Mesothelial cell of epicardium (in vitro differentiated cells): ENCODE results near the gene DAAM1. TPM values are rescaled to one million over a fixed set of nuclear protein-coding genes. Genes with fewer than 3 reads are reported as not detected.
A peak's percentile ranks its signal among the peaks of the same experiment; 100 is the strongest.

Source experiments
- DNase-seq, 2 experiments: peaks; one replicate each; pipeline ENCODE4 v3.0.0; 2021; ENCODE audit warnings: low spot score in 2 of 2; ENCODE audit not compliant: unreplicated experiment in 2 of 2
- H3K27ac Mint-ChIP-seq: 2 replicates; pipeline ENCODE4 v1.8.0; 2021; ENCODE audit warnings: mixed read lengths
- H3K27me3 Mint-ChIP-seq: 2 replicates; pipeline ENCODE4 v1.8.0; 2021; ENCODE audit warnings: low read depth, mixed read lengths
- H3K36me3 Mint-ChIP-seq: 2 replicates; pipeline ENCODE4 v1.8.0; 2021; ENCODE audit warnings: mixed read lengths
- H3K4me1 Mint-ChIP-seq: 2 replicates; pipeline ENCODE4 v1.8.0; 2021; ENCODE audit warnings: mixed read lengths
- H3K4me3 Mint-ChIP-seq: 2 replicates; pipeline ENCODE4 v1.8.0; 2021; ENCODE audit warnings: mild to moderate bottlenecking, moderate library complexity, mixed read lengths
- H3K9me3 Mint-ChIP-seq: 2 replicates; pipeline ENCODE4 v1.8.0; 2021; ENCODE audit warnings: mixed read lengths
- CTCF ChIP-seq: fragments of 200-600 bp; sonication (generic); IDR thresholded peaks from one replicate; pipeline ENCODE4 v1.5.0; 2021; ENCODE audit warnings: antibody characterized with exemption; ENCODE audit not compliant: unreplicated experiment
- total RNA-seq: library from RNA; stranded (reverse); gene quantifications from 3 replicates; pipeline ENCODE4 v1.2.1, GENCODE V29; 2021

Gene DAAM1
- total RNA-seq, 1 donor from 2014 or later = 44.2 TPM

GRCh38 chr14:59344691-59345455 is 156.4 kb downstream of the DAAM1 start:
- no peaks in the 10 kb centered on the region for H3K9me3 Mint-ChIP-seq
- H3K4me1 Mint-ChIP-seq = peaks cover 52% of the 10 kb centered on the region
- H3K27ac Mint-ChIP-seq = no peak overlapping the region
- no peak for TF ChIP-seq CTCF
- no peak overlapping the region for H3K4me3 Mint-ChIP-seq
- H3K36me3 Mint-ChIP-seq = peaks cover 16% of the 10 kb centered on the region
- DNase-seq = no peak
- H3K27me3 Mint-ChIP-seq = no peaks in the 10 kb centered on the region

- DNase-seq = no peak
- no peak overlapping the region for H3K27ac Mint-ChIP-seq
- H3K27me3 Mint-ChIP-seq = no peaks in the 10 kb centered on the region
These were observed 157.9 kb downstream of the DAAM1 start for GRCh38 chr14:59346329-59346728.

GRCh38 chr14:59346796-59347510 is 158.5 kb downstream of the DAAM1 start:
- H3K36me3 Mint-ChIP-seq = peaks cover 9% of the 10 kb centered on the region
- H3K27me3 Mint-ChIP-seq = no peaks in the 10 kb centered on the region
- H3K27ac Mint-ChIP-seq = peak overlapping the region; percentile 27
- no peak overlapping the region for H3K4me3 Mint-ChIP-seq
- TF ChIP-seq CTCF = no peak
- DNase-seq = no peak
- H3K9me3 Mint-ChIP-seq = no peaks in the 10 kb centered on the region
- H3K4me1 Mint-ChIP-seq = peaks cover 39% of the 10 kb centered on the region

More at GRCh38 chr14:59346329-59346728, 157.9 kb downstream of the DAAM1 start:
- no peaks in the 10 kb centered on the region for H3K9me3 Mint-ChIP-seq
- no peak for TF ChIP-seq CTCF
- peaks cover 45% of the 10 kb centered on the region for H3K4me1 Mint-ChIP-seq
- no peak overlapping the region for H3K4me3 Mint-ChIP-seq
- H3K36me3 Mint-ChIP-seq = peaks cover 7% of the 10 kb centered on the region

GRCh38 chr14:59347511-59347900 is 159.0 kb downstream of the DAAM1 start:
- TF ChIP-seq CTCF = no peak
- Mint-ChIP-seq H3K9me3 (no peaks in the 10 kb centered on the region), H3K27me3 (no peaks in the 10 kb centered on the region), H3K4me3 (no peak overlapping the region), H3K27ac (no peak overlapping the region), H3K4me1 (peaks cover 36% of the 10 kb centered on the region), H3K36me3 (peaks cover 13% of the 10 kb centered on the region)
- DNase-seq = no peak

- no peaks in the 10 kb centered on the region for H3K27me3 Mint-ChIP-seq
- TF ChIP-seq CTCF = no peak
- H3K4me3 Mint-ChIP-seq = no peak overlapping the region
- H3K36me3 Mint-ChIP-seq = peaks cover 14% of the 10 kb centered on the region
- no peak overlapping the region for H3K27ac Mint-ChIP-seq
- no peaks in the 10 kb centered on the region for H3K9me3 Mint-ChIP-seq
- peaks cover 32% of the 10 kb centered on the region for H3K4me1 Mint-ChIP-seq
- no peak for DNase-seq
These were observed 159.4 kb downstream of the DAAM1 start for GRCh38 chr14:59347915-59348314.
